ENCODE data around the gene DHX32. TPM values are rescaled to one million over a fixed set of nuclear protein-coding genes. Genes with fewer than 3 reads are reported as not detected.

DHX32 gene
- total RNA-seq, result 44.0 and 45.6 TPM in 2 replicates

GRCh38 chr10:125881192-125881591 lies at the start of gene DHX32:
Gene DHX32 (minus strand): TSS chr10:125881292. CDS start chr10:125880824, 468 bp downstream.

DNA sequence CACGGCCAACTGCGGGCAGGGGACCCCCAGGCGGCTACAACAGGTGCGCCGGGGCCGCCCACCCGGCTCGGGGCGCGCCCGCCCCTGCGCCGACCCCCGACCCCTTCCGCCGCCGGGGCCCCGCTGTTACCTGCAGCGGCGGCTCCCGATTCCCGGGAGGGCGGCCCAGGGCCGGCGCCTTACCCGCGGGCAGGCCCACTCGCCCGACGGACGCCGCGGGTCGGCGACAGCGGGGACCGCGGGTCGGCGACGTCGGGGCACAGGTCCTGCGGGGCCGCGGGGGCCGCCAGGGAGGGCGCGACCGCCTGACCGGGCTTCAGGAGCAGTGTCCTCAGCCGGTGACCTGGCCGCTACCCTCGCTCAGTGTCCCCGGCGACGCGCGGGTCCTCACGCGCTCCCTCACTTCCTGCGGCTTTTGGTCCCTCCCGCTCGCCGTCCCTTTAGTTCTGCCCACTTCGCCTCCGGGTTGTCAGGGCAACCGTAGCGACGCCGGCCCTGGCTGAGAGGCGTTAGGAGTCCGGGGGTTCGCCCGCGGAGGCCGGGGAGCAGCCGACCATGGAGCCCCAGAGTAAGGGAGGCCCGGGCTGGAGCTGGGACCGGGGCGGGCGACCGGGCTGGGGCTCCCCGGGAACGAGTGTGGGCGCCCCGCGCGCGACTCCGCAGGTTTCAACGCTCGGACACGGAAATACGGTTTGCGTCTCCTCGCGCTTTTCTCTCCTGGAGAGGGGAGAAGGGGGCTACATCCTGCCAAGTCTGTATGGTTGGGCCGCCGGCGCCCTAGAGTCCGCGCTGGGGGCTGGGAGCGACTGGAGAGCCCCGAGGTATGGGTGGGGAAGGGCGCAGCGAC lies 15.2 kb upstream of the DHX32 start, which contains the start of gene FANK1:
FANK1 (plus strand) TSS at position 477 of the 847 bp plus-strand sequence; CDS start at position 556, 79 bp downstream.

DNA sequence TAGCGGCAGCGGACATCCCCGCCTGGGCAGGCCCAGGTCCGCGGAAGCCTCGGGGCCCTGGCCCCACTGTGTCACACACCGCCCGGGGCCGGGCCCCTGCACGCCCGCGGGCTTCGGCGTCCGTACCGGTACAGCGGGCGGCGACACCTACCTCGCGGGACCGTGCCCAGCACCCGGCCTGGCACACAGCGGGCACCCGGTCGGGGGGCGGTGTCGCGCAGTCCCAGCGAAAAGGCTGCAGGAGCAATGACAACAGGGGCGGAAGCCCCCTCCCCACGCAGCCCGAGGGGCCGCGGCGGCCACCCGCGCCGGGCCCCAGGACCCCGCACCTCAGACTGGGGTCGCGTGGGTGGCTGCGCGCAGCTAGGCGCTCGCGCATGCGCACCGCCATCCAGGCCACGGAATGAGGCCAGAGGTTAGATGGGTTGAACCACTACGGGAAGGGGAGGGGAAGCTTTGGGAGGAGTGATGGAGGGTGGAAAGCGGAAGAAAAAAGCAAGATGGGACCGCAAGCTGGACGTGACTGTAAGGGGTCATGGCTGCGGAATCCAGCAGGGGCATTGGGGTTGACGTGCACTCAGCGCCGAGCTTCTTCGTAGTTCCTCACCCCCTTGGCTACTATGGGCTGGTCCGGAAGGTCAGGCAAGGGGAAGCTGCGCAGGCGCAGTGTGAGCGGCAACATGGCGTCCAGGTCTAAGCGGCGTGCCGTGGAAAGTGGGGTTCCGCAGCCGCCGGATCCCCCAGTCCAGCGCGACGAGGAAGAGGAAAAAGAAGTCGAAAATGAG lies 58.0 kb downstream of the DHX32 start, which contains the start of the genes BCCIP and UROS:
BCCIP (plus strand) TSS at position 669 of the 785 bp plus-strand sequence; CDS start at position 681, 12 bp downstream.
UROS (minus strand) TSS at position 381 of the 785 bp plus-strand sequence. CDS start 6,759 bp downstream, outside the sequence.

Other genes starting within 250 kb of the DHX32 start
- gene TEX36, start 198.1 kb downstream of the DHX32 start, total RNA-seq, result not detected in 2 replicates
- 26.0 and 26.7 TPM in 2 replicates for gene EDRF1, start 161.6 kb downstream of the DHX32 start, total RNA-seq
- under 0.01 TPM in 1 of 2 replicates, not detected in the other for gene MMP21, start 105.5 kb downstream of the DHX32 start, total RNA-seq
- gene UROS, start 58.0 kb downstream of the DHX32 start, total RNA-seq, result 60.9 and 69.7 TPM in 2 replicates
- gene BCCIP, start 57.7 kb downstream of the DHX32 start, total RNA-seq, result 52.5 and 78.0 TPM in 2 replicates
- gene FANK1, start 15.3 kb upstream of the DHX32 start, total RNA-seq, result 2.2 and 3.7 TPM in 2 replicates